Measurements from ENCODE around the gene INF2. TPM values are rescaled to one million over a fixed set of nuclear protein-coding genes. Genes with fewer than 3 reads are reported as not detected.

Gene INF2
- polyA plus RNA-seq, 1 experiment, result 39.9 TPM

GRCh38 chr14:104697892-104698583, 8.6 kb downstream of the INF2 start:
- TF ChIP-seq CTCF (IDR thresholded peaks at IDR 0.05; ENCODE audit: insufficient read depth, low read depth, low read length), result no peak
- POLR2A ChIA-PET, result no interaction called here
- Histone ChIP-seq H3K4me3 (ENCODE audit: low read depth, low read length) (no peak overlapping the region), H3K36me3 (ENCODE audit: control insufficient read depth, insufficient read depth, low read length) (peaks cover 29% of the 10 kb centered on the region), H3K27me3 (ENCODE audit: control insufficient read depth, insufficient read depth, low read length) (no peaks in the 10 kb centered on the region)
- CTCF ChIA-PET, result interaction anchor here (0.8 to 1.3 kb wide), 11 partner anchors 8 to 58 kb away, joined by 3 to 4 read pairs (median 3); no protein-coding TSS in a partner anchor
- no peak for DNase-seq (ENCODE audit: low read depth)

GRCh38 chr14:104698688-104699425, 9.4 kb downstream of the INF2 start:
- Histone ChIP-seq H3K27me3 (ENCODE audit: control insufficient read depth, insufficient read depth, low read length) (no peaks in the 10 kb centered on the region), H3K4me3 (ENCODE audit: low read depth, low read length) (no peak overlapping the region), H3K36me3 (ENCODE audit: control insufficient read depth, insufficient read depth, low read length) (peaks cover 37% of the 10 kb centered on the region)
- CTCF ChIA-PET, result interaction anchor here (0.8 to 1.3 kb wide), 6 partner anchors 8 to 59 kb away, joined by 3 to 4 read pairs (median 4); no protein-coding TSS in a partner anchor
- POLR2A ChIA-PET, result no interaction called here
- DNase-seq (ENCODE audit: low read depth), result no peak
- TF ChIP-seq CTCF (IDR thresholded peaks at IDR 0.05; ENCODE audit: insufficient read depth, low read depth, low read length), result no peak

- TF ChIP-seq CTCF (IDR thresholded peaks at IDR 0.05; ENCODE audit: insufficient read depth, low read depth, low read length), result no peak
- H3K36me3 ChIP-seq (ENCODE audit: control insufficient read depth, insufficient read depth, low read length), result peaks cover 41% of the 10 kb centered on the region
- no peaks in the 10 kb centered on the region for H3K27me3 ChIP-seq (ENCODE audit: control insufficient read depth, insufficient read depth, low read length)
- POLR2A ChIA-PET, result no interaction called here
- no peak for DNase-seq (ENCODE audit: low read depth)
- H3K4me3 ChIP-seq (ENCODE audit: low read depth, low read length), result no peak overlapping the region
- CTCF ChIA-PET, result interaction anchor here (1.2 kb wide), 1 partner anchor 34 kb away, joined by 4 read pairs; no protein-coding TSS in a partner anchor
These were observed 10.0 kb downstream of the INF2 start for GRCh38 chr14:104699426-104699748.

- H3K4me3 ChIP-seq (ENCODE audit: low read depth, low read length), result no peak overlapping the region
- POLR2A ChIA-PET, result no interaction called here
- no peak for DNase-seq (ENCODE audit: low read depth)
- H3K27me3 ChIP-seq (ENCODE audit: control insufficient read depth, insufficient read depth, low read length), result no peaks in the 10 kb centered on the region
- CTCF ChIA-PET, result interaction anchor here (1.0 kb wide), 1 partner anchor 9 kb away, joined by 4 read pairs; no protein-coding TSS in a partner anchor
- H3K36me3 ChIP-seq (ENCODE audit: control insufficient read depth, insufficient read depth, low read length), result peaks cover 42% of the 10 kb centered on the region
- no peak for TF ChIP-seq CTCF (IDR thresholded peaks at IDR 0.05; ENCODE audit: insufficient read depth, low read depth, low read length)
These were observed 10.8 kb downstream of the INF2 start for GRCh38 chr14:104700225-104700651.

- TF ChIP-seq CTCF (IDR thresholded peaks at IDR 0.05; ENCODE audit: insufficient read depth, low read depth, low read length), result no peak
- DNase-seq (ENCODE audit: low read depth), result no peak
- no peak overlapping the region for H3K4me3 ChIP-seq (ENCODE audit: low read depth, low read length)
- no peaks in the 10 kb centered on the region for H3K27me3 ChIP-seq (ENCODE audit: control insufficient read depth, insufficient read depth, low read length)
- ChIA-PET POLR2A (no interaction called here), CTCF (interaction anchor here (1.0 kb wide), 1 partner anchor 8 kb away, joined by 4 read pairs; no protein-coding TSS in a partner anchor)
- peaks cover 45% of the 10 kb centered on the region for H3K36me3 ChIP-seq (ENCODE audit: control insufficient read depth, insufficient read depth, low read length)
These were observed 11.4 kb downstream of the INF2 start for GRCh38 chr14:104700747-104701217.

All from BJ (cell line).